Measurements from ENCODE around the gene PFKFB2.

The PFKFB2 gene

GRCh38 chr1:207019161-207019560 is 33.9 kb upstream of the PFKFB2 start:
- no peak overlapping the region for H3K4me3 ChIP-seq (ENCODE audit: low read depth, low read length)
- TF ChIP-seq CTCF (IDR thresholded peaks at IDR 0.05; ENCODE audit: low read depth, low read length): no peak

DNA sequence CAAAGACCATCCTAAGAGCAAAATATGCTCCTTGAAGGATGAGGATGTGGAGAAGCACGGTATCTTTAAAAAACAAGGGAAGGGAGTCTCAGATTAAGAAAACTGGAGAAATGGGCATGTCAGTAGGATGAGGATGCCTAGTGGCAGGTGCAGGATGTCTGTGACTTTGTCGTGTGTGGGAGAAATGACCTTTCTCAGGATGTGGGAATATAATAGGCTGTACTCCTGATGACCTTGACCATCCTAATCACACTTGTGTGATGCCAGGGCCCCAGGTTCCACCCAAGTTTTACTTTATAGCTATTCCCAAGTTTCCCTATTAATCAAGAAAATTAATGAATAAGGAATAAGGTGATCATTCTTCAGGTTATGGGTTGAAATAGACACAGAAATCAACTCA is 33.4 kb upstream of the PFKFB2 start:
- TF ChIP-seq CTCF (IDR thresholded peaks at IDR 0.05; ENCODE audit: low read depth, low read length): no peak
- no peak overlapping the region for H3K4me3 ChIP-seq (ENCODE audit: low read depth, low read length)

DNA sequence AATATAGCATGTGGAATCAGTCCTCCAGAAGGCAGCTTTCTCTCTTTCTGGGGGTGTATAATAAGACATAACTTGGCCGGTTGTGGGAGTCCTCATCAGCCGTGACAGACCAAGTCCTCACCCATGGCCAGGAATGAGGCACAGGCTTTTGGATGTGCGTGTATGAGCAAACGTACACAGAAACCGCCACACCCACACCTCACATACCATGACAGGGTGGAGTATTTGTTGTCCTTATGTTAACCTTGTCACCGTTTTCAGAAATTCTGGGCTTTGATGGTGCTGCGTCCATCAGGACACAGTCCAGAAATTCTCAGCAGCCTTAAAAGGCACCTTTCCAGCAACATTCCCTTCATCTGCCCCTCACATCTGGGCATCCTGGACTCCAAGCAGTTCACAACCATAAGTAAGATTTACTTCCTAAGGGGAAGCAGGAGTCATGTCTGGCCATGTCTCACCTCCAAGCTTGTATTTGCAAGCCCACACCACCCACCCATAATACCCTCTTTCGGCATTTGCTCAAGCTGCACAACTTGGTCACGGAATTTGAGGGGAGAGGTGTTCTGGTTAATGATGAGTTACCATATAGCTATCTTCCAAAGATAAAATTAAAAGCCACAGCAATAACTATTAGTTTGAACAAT is 32.9 kb upstream of the PFKFB2 start:
- TF ChIP-seq CTCF (IDR thresholded peaks at IDR 0.05; ENCODE audit: low read depth, low read length): no peak
- H3K4me3 ChIP-seq (ENCODE audit: low read depth, low read length): no peak overlapping the region

GRCh38 chr1:207020709-207021107 is 32.4 kb upstream of the PFKFB2 start:
- TF ChIP-seq CTCF (IDR thresholded peaks at IDR 0.05; ENCODE audit: low read depth, low read length): no peak
- no peak overlapping the region for H3K4me3 ChIP-seq (ENCODE audit: low read depth, low read length)

- TF ChIP-seq CTCF (IDR thresholded peaks at IDR 0.05; ENCODE audit: low read depth, low read length): no peak
- no peak overlapping the region for H3K4me3 ChIP-seq (ENCODE audit: low read depth, low read length)
Observed at GRCh38 chr1:207021139-207021861, 31.8 kb upstream of the PFKFB2 start.

GRCh38 chr1:207021876-207022596 is 31.0 kb upstream of the PFKFB2 start:
- no peak overlapping the region for H3K4me3 ChIP-seq (ENCODE audit: low read depth, low read length)
- TF ChIP-seq CTCF (IDR thresholded peaks at IDR 0.05; ENCODE audit: low read depth, low read length): no peak
